GM18526 (cell line): ENCODE measurements around the gene MIER1.

Source experiments
- POLR2A ChIP-seq: IDR thresholded peaks from 3 replicates; pipeline ENCODE4 v1.6.1; 2011; ENCODE audit not compliant: insufficient read length; ENCODE audit errors: extremely low read depth

The MIER1 gene

DNA sequence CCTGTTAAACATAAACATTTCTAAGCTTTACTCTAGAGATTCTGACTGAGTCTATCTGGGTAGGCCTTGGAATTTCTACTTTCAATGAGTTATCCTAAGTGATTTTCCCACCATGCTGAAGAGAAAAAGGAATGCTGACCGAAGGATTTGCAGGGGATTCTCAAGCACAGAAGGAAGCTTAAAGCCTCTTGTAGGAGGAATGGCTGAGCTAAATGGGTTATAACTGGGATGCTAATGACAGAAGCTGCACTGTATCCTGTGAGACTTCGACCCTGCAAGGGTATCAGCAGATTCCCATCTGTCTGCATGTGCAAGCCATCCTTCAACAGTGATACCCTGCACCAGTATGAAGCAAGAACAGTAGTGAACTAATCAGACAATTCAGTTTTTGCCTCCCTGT is 93.8 kb downstream of the MIER1 start:
- no peak for TF ChIP-seq POLR2A

DNA sequence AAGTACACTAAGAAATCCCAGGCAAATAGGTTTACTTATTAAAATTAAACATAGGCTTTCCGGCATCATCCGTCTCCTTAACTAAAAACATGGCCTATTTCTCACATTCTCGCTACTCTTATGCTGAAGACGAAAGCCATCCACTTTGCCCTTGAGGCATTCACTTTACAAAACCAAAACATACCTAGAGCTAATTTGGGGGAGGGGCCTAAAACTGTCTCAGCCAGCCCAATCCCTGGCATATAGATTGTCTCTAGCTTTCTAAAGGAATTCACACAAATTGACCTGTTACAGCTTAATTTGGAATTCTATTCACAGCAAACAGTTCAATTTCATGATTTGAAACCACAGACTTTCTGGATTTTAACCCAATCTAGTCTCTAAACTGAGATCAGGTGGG is 94.3 kb downstream of the MIER1 start:
- TF ChIP-seq POLR2A, result no peak

DNA sequence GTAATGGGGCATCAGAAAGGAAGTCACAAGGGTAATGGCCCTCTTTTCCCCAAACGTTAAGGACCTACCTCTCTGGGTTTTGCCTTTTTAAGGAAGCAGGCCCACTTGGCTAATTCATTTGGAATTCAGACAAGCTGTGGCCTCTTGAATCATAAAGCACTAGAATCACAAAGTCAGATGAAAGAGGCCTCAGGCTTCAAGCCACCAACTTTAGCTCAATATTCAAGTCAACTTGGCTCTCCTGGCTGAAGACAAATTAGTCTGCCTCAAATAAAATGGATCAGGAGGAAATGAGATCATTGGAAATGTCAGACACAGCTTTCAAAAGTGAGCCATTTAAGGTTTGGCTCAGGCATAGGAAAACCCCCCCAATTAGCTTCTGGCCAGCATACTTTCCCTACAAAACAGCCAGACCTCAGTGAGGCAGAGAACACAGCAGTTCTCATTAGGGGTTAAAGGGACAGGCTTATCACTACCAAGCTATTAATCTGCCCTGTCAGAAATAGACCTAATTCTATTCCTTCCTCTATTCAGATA is 94.9 kb downstream of the MIER1 start:
- no peak for TF ChIP-seq POLR2A

DNA sequence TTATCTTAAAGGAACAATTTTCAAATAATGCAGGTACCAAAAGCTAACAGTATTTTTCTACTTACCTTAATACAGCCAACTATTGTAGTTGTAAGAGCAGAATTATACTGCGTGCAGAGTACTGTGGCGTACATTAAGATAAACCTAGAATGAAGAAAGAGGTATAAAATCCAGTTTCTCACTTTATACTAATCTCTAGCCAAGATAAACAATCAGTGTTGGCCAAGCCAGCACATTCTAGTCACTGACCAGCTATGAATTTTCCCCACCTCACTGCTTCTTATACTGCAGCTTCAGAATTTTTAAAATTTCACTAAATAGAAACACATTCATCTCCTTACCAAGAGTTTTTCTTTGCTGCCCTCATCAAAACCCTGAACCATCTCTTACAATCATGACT is 95.5 kb downstream of the MIER1 start:
- no peak for TF ChIP-seq POLR2A

DNA sequence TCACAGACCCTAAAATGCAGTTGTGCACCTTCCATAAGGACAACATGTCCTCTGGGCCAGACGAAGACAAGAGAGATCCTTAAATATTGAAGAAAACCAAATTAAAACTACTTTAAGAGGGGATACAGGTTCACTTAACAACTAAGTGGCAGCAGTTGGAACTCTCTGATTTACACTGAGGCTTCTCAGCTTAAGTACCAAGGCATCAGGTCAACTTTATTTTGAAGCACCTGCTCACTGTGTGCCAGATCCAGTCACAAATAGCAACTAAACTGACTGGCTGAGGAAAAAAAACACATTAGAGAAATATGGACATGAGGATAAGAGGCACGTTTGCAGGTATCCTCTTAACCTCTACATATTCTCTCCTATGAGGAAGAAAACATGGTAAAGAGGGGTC is 96.0 kb downstream of the MIER1 start:
- no peak for TF ChIP-seq POLR2A

DNA sequence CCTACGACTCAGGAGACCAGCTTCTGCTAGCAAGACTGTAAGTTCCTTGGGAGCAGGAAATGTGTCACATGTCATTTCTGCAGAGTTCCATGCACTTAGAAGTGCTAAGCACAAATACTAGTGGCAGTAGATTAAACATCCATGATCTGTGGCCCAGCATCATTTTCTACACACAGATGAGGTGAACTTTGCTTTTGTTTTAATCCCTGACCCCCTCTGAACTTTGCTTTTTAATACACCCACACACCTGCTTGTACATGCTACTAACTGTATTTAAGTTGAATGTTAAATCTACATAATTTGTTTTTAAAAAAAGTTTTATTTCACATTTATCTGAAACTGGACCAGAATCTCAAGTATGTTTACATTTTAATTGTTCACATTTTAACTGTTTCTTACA is 104.7 kb downstream of the MIER1 start:
- no peak for TF ChIP-seq POLR2A

DNA sequence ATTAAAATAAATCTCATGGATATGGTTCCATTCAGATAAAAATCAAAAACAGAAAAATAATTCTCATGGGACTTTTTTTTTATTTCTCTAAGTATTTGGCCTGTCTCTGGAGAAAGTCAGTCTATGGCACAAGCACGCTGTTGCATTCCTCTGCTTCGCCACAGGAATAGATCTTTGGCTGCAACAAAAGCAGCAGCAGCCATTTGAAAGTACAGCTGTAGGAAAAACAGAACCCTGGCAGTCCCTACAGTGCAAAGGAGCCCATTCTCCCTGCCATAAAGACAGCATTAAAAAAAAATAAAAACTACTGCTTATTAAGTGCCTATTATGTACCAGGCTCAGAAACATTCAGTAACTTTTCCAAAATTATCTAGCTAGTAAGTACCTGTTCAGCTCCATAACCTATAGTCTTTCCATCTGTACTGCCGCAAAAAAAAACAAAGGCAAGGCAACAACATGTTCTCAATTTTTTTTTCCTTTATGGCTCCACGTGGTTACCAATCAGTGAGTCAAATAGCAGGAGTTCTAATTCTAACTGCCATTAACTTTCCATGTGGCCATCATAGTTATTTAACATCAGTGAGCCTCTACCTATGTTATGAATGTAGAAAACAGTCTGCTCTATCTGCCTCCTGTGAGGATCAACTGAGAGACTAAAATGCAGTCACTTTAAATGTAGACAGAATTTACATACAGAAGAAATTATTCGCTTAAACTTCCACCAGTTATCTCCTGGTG is 106.5 kb downstream of the MIER1 start:
- TF ChIP-seq POLR2A, result no peak

DNA sequence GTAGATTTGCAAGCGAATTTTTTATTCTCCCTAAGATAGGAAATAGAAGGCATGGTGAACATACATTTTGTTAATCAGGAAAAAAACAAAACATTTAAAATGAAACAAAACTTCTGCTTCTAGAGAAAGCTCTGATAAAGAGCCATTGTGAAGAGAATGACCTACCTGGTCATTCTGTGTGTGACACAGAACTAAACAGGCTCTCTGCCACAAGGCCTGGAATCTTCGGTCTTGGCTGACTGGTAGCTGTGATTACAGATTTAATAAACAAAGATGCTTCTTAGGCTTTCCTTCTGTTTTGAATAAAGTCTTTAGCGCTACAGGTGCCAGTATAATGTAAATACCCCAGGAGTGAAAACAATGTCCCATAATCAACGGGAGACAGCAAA is 107.1 kb downstream of the MIER1 start:
- no peak for TF ChIP-seq POLR2A
